Measurements from ENCODE around the gene SH3BP2. TPM values are rescaled to one million over a fixed set of nuclear protein-coding genes. Genes with fewer than 3 reads are reported as not detected.

The SH3BP2 gene
- polyA plus RNA-seq, 1 of the 3 experiments (the other 2 are of a cell fraction) = 25.2 TPM

DNA sequence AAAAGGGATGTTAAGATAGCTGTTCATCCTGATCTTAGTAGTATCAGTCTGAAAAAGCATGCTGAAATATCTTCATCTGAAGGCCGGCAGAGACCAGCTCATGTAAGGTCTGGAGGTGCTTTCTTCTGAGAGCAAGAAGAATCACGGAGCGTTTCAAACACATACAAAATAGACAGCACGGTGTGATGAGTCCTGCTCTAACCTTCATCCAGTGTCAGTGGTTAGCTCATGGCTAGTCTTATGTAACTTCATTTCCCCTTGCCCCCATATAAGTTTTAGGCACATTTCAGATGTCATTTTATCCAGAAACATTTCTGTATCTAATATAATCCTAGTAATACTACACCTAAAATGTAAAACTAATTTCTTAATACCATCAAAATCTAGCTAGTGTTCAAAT, 78.6 kb downstream of the SH3BP2 start (continued):
- TF ChIP-seq, protein P1, sequence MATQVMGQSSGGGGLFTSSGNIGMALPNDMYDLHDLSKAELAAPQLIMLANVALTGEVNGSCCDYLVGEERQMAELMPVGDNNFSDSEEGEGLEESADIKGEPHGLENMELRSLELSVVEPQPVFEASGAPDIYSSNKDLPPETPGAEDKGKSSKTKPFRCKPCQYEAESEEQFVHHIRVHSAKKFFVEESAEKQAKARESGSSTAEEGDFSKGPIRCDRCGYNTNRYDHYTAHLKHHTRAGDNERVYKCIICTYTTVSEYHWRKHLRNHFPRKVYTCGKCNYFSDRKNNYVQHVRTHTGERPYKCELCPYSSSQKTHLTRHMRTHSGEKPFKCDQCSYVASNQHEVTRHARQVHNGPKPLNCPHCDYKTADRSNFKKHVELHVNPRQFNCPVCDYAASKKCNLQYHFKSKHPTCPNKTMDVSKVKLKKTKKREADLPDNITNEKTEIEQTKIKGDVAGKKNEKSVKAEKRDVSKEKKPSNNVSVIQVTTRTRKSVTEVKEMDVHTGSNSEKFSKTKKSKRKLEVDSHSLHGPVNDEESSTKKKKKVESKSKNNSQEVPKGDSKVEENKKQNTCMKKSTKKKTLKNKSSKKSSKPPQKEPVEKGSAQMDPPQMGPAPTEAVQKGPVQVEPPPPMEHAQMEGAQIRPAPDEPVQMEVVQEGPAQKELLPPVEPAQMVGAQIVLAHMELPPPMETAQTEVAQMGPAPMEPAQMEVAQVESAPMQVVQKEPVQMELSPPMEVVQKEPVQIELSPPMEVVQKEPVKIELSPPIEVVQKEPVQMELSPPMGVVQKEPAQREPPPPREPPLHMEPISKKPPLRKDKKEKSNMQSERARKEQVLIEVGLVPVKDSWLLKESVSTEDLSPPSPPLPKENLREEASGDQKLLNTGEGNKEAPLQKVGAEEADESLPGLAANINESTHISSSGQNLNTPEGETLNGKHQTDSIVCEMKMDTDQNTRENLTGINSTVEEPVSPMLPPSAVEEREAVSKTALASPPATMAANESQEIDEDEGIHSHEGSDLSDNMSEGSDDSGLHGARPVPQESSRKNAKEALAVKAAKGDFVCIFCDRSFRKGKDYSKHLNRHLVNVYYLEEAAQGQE (IDR thresholded peaks at IDR 0.05; ENCODE audit: low read depth, low read length) = no peak
- TF ChIP-seq NRF1 (IDR thresholded peaks at IDR 0.05; ENCODE audit: low read depth, low read length) = no peak

- CTCF ChIA-PET = interaction anchor here (0.9 kb wide), 1 partner anchor 14 kb away, joined by 3 read pairs; no protein-coding TSS in a partner anchor
- Histone ChIP-seq H3K79me2 (ENCODE audit: insufficient read depth) (peaks cover 100% of the 10 kb centered on the region), H3K4me2 (no peak overlapping the region), H3K9me2 (no peaks in the 10 kb centered on the region), H3K4me3 (ENCODE audit: low read depth in 2 of 2, low read length in 1 of 2) (no peak overlapping the region), H3K36me3 (replicated peaks in 1 of 2; ENCODE audit: control insufficient read depth in 1 of 2, insufficient read depth in 2 of 2, low read length in 1 of 2) (peaks cover 2 to 5% of the 10 kb centered on the region in 2 experiments), H3K4me1 (ENCODE audit: control insufficient read depth in 1 of 2, insufficient read depth in 2 of 2, low read depth in 1 of 2, low read length in 1 of 2) (peaks cover 25 to 35% of the 10 kb centered on the region in 2 experiments; a peak in 3 of 4 replicates), H3F3A (replicated peaks; ENCODE audit: insufficient read depth) (no peaks in the 10 kb centered on the region), H2AFZ (ENCODE audit: low read depth) (no peak overlapping the region), H3K27ac (ENCODE audit: low read depth in 2 of 2, low read length in 1 of 2) (no peak overlapping the region), H4K20me1 (ENCODE audit: insufficient read depth) (peaks cover 85% of the 10 kb centered on the region), H3K9ac (no peak overlapping the region), H3K9me3 (no peaks in the 10 kb centered on the region), H3K27me3 (ENCODE audit: insufficient read depth) (no peaks in the 10 kb centered on the region)
- no peak for TF ChIP-seq FOXM1 (IDR thresholded peaks at IDR 0.05; ENCODE audit: low read depth)
- TF ChIP-seq PBX3 (IDR thresholded peaks at IDR 0.05) = 0 out of 2 replicates have a peak, but pooled peaks have one; percentile 32
- TF ChIP-seq USF2 (IDR thresholded peaks at IDR 0.05; ENCODE audit: borderline replicate concordance, low read depth, low read length) = no peak
- no peak for TF ChIP-seq NFIC (IDR thresholded peaks at IDR 0.05; ENCODE audit: borderline replicate concordance)
- TF ChIP-seq RXRA (IDR thresholded peaks at IDR 0.05; ENCODE audit: borderline replicate concordance, low read depth) = no peak
- DNase-seq = no peak
- POLR2A ChIA-PET = no interaction called here
- 57% methylated on average over 2 of the region's 2 CpGs for WGBS (ENCODE audit: low lambda C conversion rate)
Measured at GRCh38 chr4:2871911-2872310, 79.0 kb downstream of the SH3BP2 start.

DNA sequence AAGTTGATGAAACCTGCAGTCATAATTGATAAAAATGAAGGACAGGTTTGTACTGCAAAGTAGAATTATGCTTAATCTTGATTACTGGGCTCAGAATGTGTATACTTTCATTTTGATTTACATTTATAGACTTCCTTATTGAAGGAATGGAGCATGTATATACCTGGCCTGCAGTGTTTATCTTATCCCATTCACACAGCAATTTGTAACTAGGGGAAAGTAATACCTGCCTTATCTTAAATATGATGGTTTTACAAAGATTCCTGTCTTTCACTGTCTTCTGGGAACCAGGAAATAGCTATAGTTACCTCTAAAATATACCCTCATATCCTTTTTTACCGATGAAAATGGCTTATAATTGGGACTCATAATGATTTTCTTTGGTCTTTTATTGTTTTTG, 80.4 kb downstream of the SH3BP2 start:
- POLR2A ChIA-PET = no interaction called here
- CTCF ChIA-PET = no interaction called here
- TF ChIP-seq RAD21 (IDR thresholded peaks at IDR 0.05; ENCODE audit: low read length) = no peak
- no peak for TF ChIP-seq NFIC (IDR thresholded peaks at IDR 0.05; ENCODE audit: borderline replicate concordance)
- no peak for TF ChIP-seq GATA2 (CRISPR knock-in tag; IDR thresholded peaks at IDR 0.05)
- TF ChIP-seq TCF12 (IDR thresholded peaks at IDR 0.05) = no peak
- no peak for TF ChIP-seq RCOR1 (IDR thresholded peaks at IDR 0.05; ENCODE audit: low read length)
- no peak for TF ChIP-seq MXI1 (IDR thresholded peaks at IDR 0.05; ENCODE audit: low read depth, low read length)
- TF ChIP-seq, protein P1 (IDR thresholded peaks at IDR 0.05; ENCODE audit: low read depth, low read length) = no peak
- no peak for TF ChIP-seq CTCF (IDR thresholded peaks at IDR 0.05)
- no peak for TF ChIP-seq RXRA (IDR thresholded peaks at IDR 0.05; ENCODE audit: borderline replicate concordance, low read depth)
- TF ChIP-seq NRF1 (IDR thresholded peaks at IDR 0.05; ENCODE audit: low read depth, low read length) = no peak

More for the DNA sequence above, 80.4 kb downstream of the SH3BP2 start:
- no peaks in the 10 kb centered on the region for H3K9me2 ChIP-seq
- H3K4me3 ChIP-seq (ENCODE audit: low read depth in 2 of 2, low read length in 1 of 2) = no peak overlapping the region
- H3K9me3 ChIP-seq = no peaks in the 10 kb centered on the region
- peaks cover 5 to 8% of the 10 kb centered on the region in 2 experiments for H3K36me3 ChIP-seq (replicated peaks in 1 of 2; ENCODE audit: control insufficient read depth in 1 of 2, insufficient read depth in 2 of 2, low read length in 1 of 2)
- H3K4me1 ChIP-seq (ENCODE audit: control insufficient read depth in 1 of 2, insufficient read depth in 2 of 2, low read depth in 1 of 2, low read length in 1 of 2) = peaks cover 15 to 21% of the 10 kb centered on the region in 2 experiments; a peak in 3 of 4 replicates
- no peaks in the 10 kb centered on the region for H3K27me3 ChIP-seq (ENCODE audit: insufficient read depth)
- no peak overlapping the region for H2AFZ ChIP-seq (ENCODE audit: low read depth)
- no peaks in the 10 kb centered on the region for H3F3A ChIP-seq (replicated peaks; ENCODE audit: insufficient read depth)
- WGBS (ENCODE audit: low lambda C conversion rate) = 90% methylated on average over 1 of the region's 1 CpG
- no peak overlapping the region for H3K27ac ChIP-seq (ENCODE audit: low read depth in 2 of 2, low read length in 1 of 2)
- H3K9ac ChIP-seq = no peak overlapping the region
- H3K79me2 ChIP-seq (ENCODE audit: insufficient read depth) = peaks cover 100% of the 10 kb centered on the region
- H4K20me1 ChIP-seq (ENCODE audit: insufficient read depth) = peaks cover 82% of the 10 kb centered on the region
- H3K4me2 ChIP-seq = no peak overlapping the region
- DNase-seq = no peak

All from SK-N-SH (cell line).